CD4-positive, alpha-beta memory T cell (primary cell): Measurements from ENCODE around the gene KLHDC1. TPM values are rescaled to one million over a fixed set of nuclear protein-coding genes. Genes with fewer than 3 reads are reported as not detected.
A peak's percentile ranks its signal among the peaks of the same experiment; 100 is the strongest.

Experiments
- CTCF ChIA-PET: fragments of 350-600 bp; sonication (Branson Sonifier 250); formaldehyde crosslinking; loops from one replicate; lab custom pipeline; 2021; ENCODE audit warnings: inconsistent platforms; ENCODE audit not compliant: partially characterized antibody; lab: Charles Lee
- POLR2A ChIA-PET: fragments of 350-600 bp; sonication (Branson Sonifier 250); formaldehyde crosslinking; loops from one replicate; lab custom pipeline; 2021; ENCODE audit not compliant: partially characterized antibody; lab: Charles Lee
- DNase-seq, 5 donors: peaks; one replicate each; pipeline versions ENCODE4 v3.0.0 to v3.0.0-alpha.2; 2020 to 2022; ENCODE audit warnings: mixed read lengths in 1 of 5
- H3K27ac ChIP-seq: one replicate; pipeline ENCODE4 v1.7.0; 2013; ENCODE audit warnings: low read depth, low read length
- H3K27me3 ChIP-seq: 2 replicates; pipeline ENCODE4 v1.7.0; 2013; ENCODE audit warnings: mild to moderate bottlenecking, low read length, moderate library complexity; ENCODE audit not compliant: insufficient read depth
- H3K36me3 ChIP-seq: 2 replicates; pipeline ENCODE4 v1.7.0; 2013; ENCODE audit warnings: mild to moderate bottlenecking, low read length, moderate library complexity; ENCODE audit not compliant: insufficient read depth
- H3K4me1 ChIP-seq: 2 replicates; pipeline ENCODE4 v1.7.0; 2013; ENCODE audit warnings: mild to moderate bottlenecking, low read length, moderate library complexity; ENCODE audit not compliant: insufficient read depth
- H3K4me3 ChIP-seq, 2 donors: one replicate each; pipeline ENCODE4 v1.7.0; 2013; ENCODE audit warnings: low read length in 2 of 2, mild to moderate bottlenecking in 1 of 2
- H3K9me3 ChIP-seq, 2 donors: one replicate each; pipeline ENCODE4 v1.7.0; 2013; ENCODE audit warnings: low read length in 2 of 2, control low read depth in 1 of 2; ENCODE audit not compliant: control insufficient read depth in 1 of 2
- H3K27ac Mint-ChIP-seq, 7 donors: one replicate each; pipeline ENCODE4 v1.8.0; 2020 to 2021; ENCODE audit warnings: mixed read lengths in 7 of 7, mild to moderate bottlenecking in 6 of 7, inconsistent platforms in 3 of 7, moderate library complexity in 3 of 7
- H3K27me3 Mint-ChIP-seq, 2 donors: one replicate each; pipeline ENCODE4 v1.8.0; 2020 to 2021; ENCODE audit warnings: mixed read lengths in 2 of 2
- H3K36me3 Mint-ChIP-seq, 2 donors: one replicate each; pipeline ENCODE4 v1.8.0; 2020 to 2021; ENCODE audit warnings: mixed read lengths in 2 of 2, inconsistent platforms in 1 of 2, mild to moderate bottlenecking in 1 of 2
- H3K4me1 Mint-ChIP-seq, 4 donors: one replicate each; pipeline ENCODE4 v1.8.0; 2020 to 2021; ENCODE audit warnings: mixed read lengths in 4 of 4, mild to moderate bottlenecking in 1 of 4
- H3K4me3 Mint-ChIP-seq, 8 donors: one replicate each; pipeline ENCODE4 v1.8.0; 2020 to 2021; ENCODE audit warnings: mixed read lengths in 8 of 8, mild to moderate bottlenecking in 7 of 8, moderate library complexity in 6 of 8, inconsistent platforms in 3 of 8
- H3K9me3 Mint-ChIP-seq, 8 donors: one replicate each; pipeline ENCODE4 v1.8.0; 2020 to 2021; ENCODE audit warnings: mixed read lengths in 8 of 8, mild to moderate bottlenecking in 5 of 8, inconsistent platforms in 3 of 8, moderate library complexity in 1 of 8
- intact Hi-C: fragments of 100-400 bp; cut with micrococcal nuclease; formaldehyde crosslinking; loops from one replicate; pipeline ENCODE4 v1.15.1; 2023
- polyA plus RNA-seq, 2 donors: library from polyadenylated mRNA; unstranded; fragments of 300-500 nt; fragmentation: Illumina TruSeq; gene quantifications; one replicate each; pipeline ENCODE4 v1.2.3, GENCODE V29; 2021
- total RNA-seq, 2 experiments: library from RNA; stranded (reverse); gene quantifications; one replicate each; pipeline ENCODE4 v1.2.3, GENCODE V29; 2021

Gene KLHDC1
- total and polyA plus RNA-seq, 4 experiments from 2014 or later = 2.0 to 13.6 (median 7.9) TPM

GRCh38 chr14:49767571-49768300, 74.8 kb downstream of the KLHDC1 start, which contains the start of gene KLHDC2:
Gene KLHDC2 (plus strand): TSS chr14:49768153. CDS start chr14:49768469, 316 bp downstream.
- Histone ChIP-seq H3K36me3 (no peaks in the 10 kb centered on the region), H3K27me3 (no peaks in the 10 kb centered on the region), H3K27ac (peak within 1 kb of the TSS; percentile 95), H3K4me1 (peaks cover 30% of the 10 kb centered on the region), H3K9me3 (no peaks in the 10 kb centered on the region), H3K4me3 (peak within 1 kb of the TSS; percentile 81 to 97)
- Mint-ChIP-seq H3K4me1 (peaks cover 19 to 45% (median 28%) of the 10 kb centered on the region in 4 donors), H3K9me3 (no peaks in the 10 kb centered on the region), H3K4me3 (peak within 1 kb of the TSS; percentile 94 to 99 (median 98)), H3K27me3 (peaks cover 0 to 1% of the 10 kb centered on the region in 2 donors), H3K27ac (peak within 1 kb of the TSS; percentile 99 to 100 (median 99)), H3K36me3 (peaks cover 5 to 26% of the 10 kb centered on the region in 2 donors)
- intact Hi-C loops = loop anchor here (1.0 to 5.0 kb wide), 12 partner anchors 15 to 765 kb away; partner anchors contain the start of genes DMAC2L, KLHDC1, L2HGDH and LRR1
- peak; percentile 87 to 90 (median 89) for DNase-seq
- ChIA-PET POLR2A (interaction anchor here (0.6 to 6.2 kb wide), 38 partner anchors 9 to 595 kb away, joined by 3 to 153 read pairs (median 4); partner anchors contain the start of genes DMAC2L, DNAAF2, KLHDC1 and L2HGDH), CTCF (interaction anchor here (0.9 to 4.9 kb wide), 19 partner anchors 14 to 349 kb away, joined by 3 to 52 read pairs (median 4); partner anchors contain the start of genes DNAAF2, KLHDC1, MGAT2 and NEMF)

GRCh38 chr14:49768301-49769121, 75.6 kb downstream of the KLHDC1 start:
- no peaks in the 10 kb centered on the region for H3K9me3 ChIP-seq
- ChIA-PET CTCF (interaction anchor here (0.9 to 4.9 kb wide), 19 partner anchors 13 to 348 kb away, joined by 3 to 52 read pairs (median 5); partner anchors contain the start of genes DNAAF2, KLHDC1, MGAT2 and NEMF), POLR2A (interaction anchor here (0.6 to 6.2 kb wide), 34 partner anchors 8 to 594 kb away, joined by 3 to 153 read pairs (median 6); partner anchors contain the start of genes DMAC2L, DNAAF2, KLHDC1 and L2HGDH)
- peak overlapping the region; percentile 92 to 99 (median 98) for H3K4me3 Mint-ChIP-seq
- H3K4me3 ChIP-seq = peak overlapping the region; percentile 81 to 97
- peak; percentile 65 to 91 (median 75) for DNase-seq
- H3K4me1 ChIP-seq = peaks cover 30% of the 10 kb centered on the region
- peaks cover 19 to 45% (median 28%) of the 10 kb centered on the region in 4 donors for H3K4me1 Mint-ChIP-seq
- peak overlapping the region; percentile 95 for H3K27ac ChIP-seq
- peaks cover 0 to 1% of the 10 kb centered on the region in 2 donors for H3K27me3 Mint-ChIP-seq
- no peaks in the 10 kb centered on the region for H3K36me3 ChIP-seq
- intact Hi-C loops = loop anchor here (1.0 to 5.0 kb wide), 9 partner anchors 14 to 544 kb away; partner anchors contain the start of genes DMAC2L, KLHDC1, L2HGDH and LRR1
- no peaks in the 10 kb centered on the region for H3K9me3 Mint-ChIP-seq
- H3K27me3 ChIP-seq = no peaks in the 10 kb centered on the region
- peak overlapping the region; percentile 96 to 100 (median 99) for H3K27ac Mint-ChIP-seq
- peaks cover 5 to 26% of the 10 kb centered on the region in 2 donors for H3K36me3 Mint-ChIP-seq

GRCh38 chr14:49769171-49769570, 76.3 kb downstream of the KLHDC1 start:
- intact Hi-C loops = loop anchor here (2.0 to 5.0 kb wide), 5 partner anchors 14 to 543 kb away; partner anchors contain the start of genes DMAC2L, L2HGDH, NEMF and VCPKMT
- CTCF ChIA-PET = interaction anchor here (1.1 to 4.9 kb wide), 8 partner anchors 14 to 347 kb away, joined by 3 to 52 read pairs (median 5); partner anchors contain the start of genes DNAAF2, NEMF and VCPKMT
- POLR2A ChIA-PET = interaction anchor here (0.6 to 6.2 kb wide), 18 partner anchors 8 to 543 kb away, joined by 3 to 153 read pairs (median 16); partner anchors contain the start of genes DMAC2L, DNAAF2, KLHDC1 and L2HGDH
- Mint-ChIP-seq H3K9me3 (no peaks in the 10 kb centered on the region), H3K4me1 (peaks cover 20 to 48% (median 28%) of the 10 kb centered on the region in 4 donors), H3K27me3 (peaks cover 0 to 1% of the 10 kb centered on the region in 2 donors), H3K27ac (peak overlapping the region; percentile 96 to 100 (median 99)), H3K36me3 (peaks cover 5 to 30% of the 10 kb centered on the region in 2 donors), H3K4me3 (peak overlapping the region; percentile 92 to 99 (median 98))
- H3K4me1 ChIP-seq = peaks cover 30% of the 10 kb centered on the region
- peak overlapping the region; percentile 81 to 97 for H3K4me3 ChIP-seq
- H3K27me3 ChIP-seq = no peaks in the 10 kb centered on the region
- H3K9me3 ChIP-seq = no peaks in the 10 kb centered on the region
- H3K27ac ChIP-seq = peak overlapping the region; percentile 95
- DNase-seq = no peak
- H3K36me3 ChIP-seq = no peaks in the 10 kb centered on the region

DNA sequence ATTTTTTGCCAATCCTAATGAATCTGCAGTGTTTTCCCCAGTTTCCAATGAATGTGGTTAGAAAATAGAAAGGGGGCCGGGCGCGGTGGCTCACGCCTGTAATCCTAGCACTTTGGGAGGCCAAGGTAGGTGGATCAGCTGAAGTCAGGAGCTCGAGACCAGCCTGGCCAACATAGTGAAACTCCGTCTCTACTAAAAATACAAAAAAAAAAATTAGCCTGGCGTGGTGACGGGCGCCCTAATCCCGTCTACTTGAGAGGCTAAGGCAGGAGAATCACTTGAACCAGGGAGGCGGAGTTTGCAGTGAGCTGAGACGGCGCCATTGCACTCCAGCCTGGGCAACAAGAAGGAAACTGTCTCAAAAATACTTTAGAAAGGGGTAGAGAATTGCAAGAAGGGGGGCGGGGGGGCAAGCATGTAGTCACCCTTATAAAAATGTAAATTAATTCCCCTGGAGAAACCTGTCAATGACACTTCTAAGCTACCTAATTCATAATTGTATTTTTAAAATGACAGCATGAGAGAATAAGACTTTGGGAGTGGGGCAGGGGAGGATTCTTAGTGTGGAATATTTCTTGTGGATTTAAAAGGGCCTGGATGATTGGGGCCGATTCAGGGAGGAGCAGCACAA, 76.8 kb downstream of the KLHDC1 start:
- H3K27me3 ChIP-seq = no peaks in the 10 kb centered on the region
- H3K4me3 ChIP-seq = peak overlapping the region in 1 of 2 donors; percentile 97
- intact Hi-C loops = loop anchor here (2.0 to 5.0 kb wide), 5 partner anchors 13 to 543 kb away; partner anchors contain the start of genes DMAC2L, L2HGDH, NEMF and VCPKMT
- peak overlapping the region; percentile 96 to 100 (median 99) for H3K27ac Mint-ChIP-seq
- no peaks in the 10 kb centered on the region for H3K36me3 ChIP-seq
- H3K27me3 Mint-ChIP-seq = peaks cover 0 to 1% of the 10 kb centered on the region in 2 donors
- POLR2A ChIA-PET = interaction anchor here (0.6 to 6.2 kb wide), 16 partner anchors 7 to 347 kb away, joined by 3 to 153 read pairs (median 20); partner anchors contain the start of genes DNAAF2, KLHDC1, LRR1 and MGAT2
- no peaks in the 10 kb centered on the region for H3K9me3 Mint-ChIP-seq
- DNase-seq = no peak
- peaks cover 30% of the 10 kb centered on the region for H3K4me1 ChIP-seq
- H3K9me3 ChIP-seq = no peaks in the 10 kb centered on the region
- peaks cover 9 to 35% of the 10 kb centered on the region in 2 donors for H3K36me3 Mint-ChIP-seq
- peak overlapping the region; percentile 92 to 99 (median 98) for H3K4me3 Mint-ChIP-seq
- H3K27ac ChIP-seq = peak overlapping the region; percentile 95
- CTCF ChIA-PET = interaction anchor here (1.2 to 4.9 kb wide), 6 partner anchors 9 to 308 kb away, joined by 3 to 52 read pairs (median 5); partner anchors contain the start of genes DNAAF2 and NEMF
- peaks cover 21 to 54% (median 31%) of the 10 kb centered on the region in 4 donors for H3K4me1 Mint-ChIP-seq

- no peaks in the 10 kb centered on the region for H3K9me3 ChIP-seq
- Mint-ChIP-seq H3K27ac (peak overlapping the region in 6 of 7 donors; percentile 84 to 99 (median 99)), H3K4me1 (peaks cover 24 to 58% (median 34%) of the 10 kb centered on the region in 4 donors), H3K36me3 (peaks cover 15 to 42% of the 10 kb centered on the region in 2 donors), H3K4me3 (peak overlapping the region; percentile 18 to 99 (median 57)), H3K27me3 (peaks cover 0 to 1% of the 10 kb centered on the region in 2 donors), H3K9me3 (no peaks in the 10 kb centered on the region)
- no peak for DNase-seq
- peak overlapping the region; percentile 32 for H3K27ac ChIP-seq
- H3K4me3 ChIP-seq = no peak overlapping the region
- peaks cover 30% of the 10 kb centered on the region for H3K4me1 ChIP-seq
- intact Hi-C loops = no loop called here
- peaks cover 6% of the 10 kb centered on the region for H3K36me3 ChIP-seq
- CTCF ChIA-PET = interaction anchor here (1.2 to 4.9 kb wide), 3 partner anchors 9 to 135 kb away, joined by 3 to 52 read pairs (median 5); partner anchors contain the start of genes DNAAF2 and NEMF
- POLR2A ChIA-PET = interaction anchor here (2.2 to 6.2 kb wide), 5 partner anchors 12 to 172 kb away, joined by 8 to 153 read pairs (median 47); partner anchors contain the start of genes DNAAF2, LRR1, MGAT2 and NEMF
- no peaks in the 10 kb centered on the region for H3K27me3 ChIP-seq
Observed at GRCh38 chr14:49770212-49770817, 77.4 kb downstream of the KLHDC1 start.
